Kidney epithelial cell (primary cell): ENCODE results near the gene ACOT7. TPM values are rescaled to one million over a fixed set of nuclear protein-coding genes. Genes with fewer than 3 reads are reported as not detected.

ENCODE experiments used
- DNase-seq: peaks from one replicate; pipeline ENCODE4 v3.0.0-alpha.2; 2010; ENCODE audit warnings: low read depth
- H3K27me3 ChIP-seq: 2 replicates; pipeline ENCODE4 v1.6.0; 2011; ENCODE audit warnings: low read length; ENCODE audit not compliant: control insufficient read depth, insufficient read depth
- H3K36me3 ChIP-seq: 2 replicates; pipeline ENCODE4 v1.5.1; 2011; ENCODE audit warnings: low read length; ENCODE audit not compliant: control insufficient read depth, insufficient read depth
- H3K4me3 ChIP-seq: 2 replicates; pipeline ENCODE4 v1.5.1; 2011; ENCODE audit warnings: low read depth, mild to moderate bottlenecking, control low read depth, low read length
- CTCF ChIP-seq: IDR thresholded peaks from 2 replicates; pipeline ENCODE4 v1.5.1; 2011; ENCODE audit warnings: mild to moderate bottlenecking, moderate library complexity, low read length, control low read depth, inconsistent platforms; ENCODE audit not compliant: insufficient read depth, poor library complexity, severe bottlenecking
- total RNA-seq: library from RNA; depleted of rRNA; stranded (reverse); fragments of >200 nt; gene quantifications from 2 replicates; pipeline ENCODE4 v1.2.3, GENCODE V29; 2015

The ACOT7 gene
- total RNA-seq, 1 donor from 2014 or later: 79.8 TPM

GRCh38 chr1:6265151-6265550, 128.4 kb downstream of the ACOT7 start:
- Histone ChIP-seq H3K36me3 (no peaks in the 10 kb centered on the region), H3K4me3 (no peak overlapping the region), H3K27me3 (no peaks in the 10 kb centered on the region)
- no peak for DNase-seq
- TF ChIP-seq CTCF: no peak

- no peak for DNase-seq
- no peak for TF ChIP-seq CTCF
- no peaks in the 10 kb centered on the region for H3K36me3 ChIP-seq
- H3K4me3 ChIP-seq: no peak overlapping the region
- H3K27me3 ChIP-seq: peaks cover 5% of the 10 kb centered on the region
Observed at GRCh38 chr1:6263716-6264115, 129.9 kb downstream of the ACOT7 start.

GRCh38 chr1:6262555-6263420, 130.8 kb downstream of the ACOT7 start:
- no peak for TF ChIP-seq CTCF
- Histone ChIP-seq H3K27me3 (peaks cover 5% of the 10 kb centered on the region), H3K36me3 (no peaks in the 10 kb centered on the region), H3K4me3 (no peak overlapping the region)
- no peak for DNase-seq

- H3K27me3 ChIP-seq: peaks cover 5% of the 10 kb centered on the region
- no peak for DNase-seq
- no peak overlapping the region for H3K4me3 ChIP-seq
- H3K36me3 ChIP-seq: no peaks in the 10 kb centered on the region
- TF ChIP-seq CTCF: no peak
Observed at GRCh38 chr1:6261615-6261995, 132.0 kb downstream of the ACOT7 start.

GRCh38 chr1:6260961-6261614, 132.5 kb downstream of the ACOT7 start, which contains the start of gene GPR153:
Gene GPR153 (minus strand): TSS chr1:6261098. CDS start chr1:6254905, 6,193 bp downstream.
- peaks cover 5% of the 10 kb centered on the region for H3K27me3 ChIP-seq
- DNase-seq: no peak
- no peak for TF ChIP-seq CTCF
- peak within 1 kb of the TSS; percentile 59 for H3K4me3 ChIP-seq
- no peaks in the 10 kb centered on the region for H3K36me3 ChIP-seq
